NB4 (cell line): ENCODE measurements around the gene TTC13.

Experiments
- DNase-seq: peaks from one replicate; pipeline ENCODE4 v3.0.0; 2010; ENCODE audit warnings: low read depth
- H3K4me3 ChIP-seq: one replicate; pipeline ENCODE4 v1.5.1; 2011; ENCODE audit warnings: mild to moderate bottlenecking, low read depth, low read length, moderate library complexity
- MAX ChIP-seq: IDR thresholded peaks from 2 replicates; pipeline ENCODE4 v1.6.1; 2011; ENCODE audit warnings: low read depth, low read length
- MYC ChIP-seq: IDR thresholded peaks from 2 replicates; pipeline ENCODE4 v1.6.1; 2011; ENCODE audit warnings: low read depth, low read length
- POLR2A ChIP-seq: IDR thresholded peaks from 2 replicates; pipeline ENCODE4 v1.6.1; 2011; ENCODE audit warnings: mild to moderate bottlenecking; ENCODE audit not compliant: insufficient read length; ENCODE audit errors: extremely low read depth
- TF ChIP-seq, protein P1 (sequence below): IDR thresholded peaks from one replicate; pipeline ENCODE4 v1.5.1; 2012; ENCODE audit warnings: low read depth, low read length

Gene TTC13

DNA sequence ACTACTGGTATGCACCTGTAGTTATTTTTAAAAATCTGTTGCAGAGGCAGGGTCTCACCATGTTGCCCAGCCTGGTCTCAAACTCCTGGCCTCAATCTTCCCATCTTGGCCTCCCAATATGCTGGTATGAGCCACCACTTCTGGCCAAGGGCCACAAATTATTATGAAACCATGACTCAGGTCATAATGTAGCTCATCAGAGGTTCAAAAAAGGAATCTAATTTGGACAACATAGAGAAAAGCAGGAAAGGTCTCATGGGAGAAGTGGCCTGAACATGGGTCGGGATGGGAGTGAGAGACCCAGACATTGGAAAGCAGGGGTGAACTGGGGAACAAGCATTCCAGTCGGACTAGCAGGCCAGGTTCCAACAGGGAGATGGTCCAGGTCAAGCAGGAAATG, 65.2 kb downstream of the TTC13 start:
- no peak overlapping the region for H3K4me3 ChIP-seq
- no peak for DNase-seq
- TF ChIP-seq, protein P1, sequence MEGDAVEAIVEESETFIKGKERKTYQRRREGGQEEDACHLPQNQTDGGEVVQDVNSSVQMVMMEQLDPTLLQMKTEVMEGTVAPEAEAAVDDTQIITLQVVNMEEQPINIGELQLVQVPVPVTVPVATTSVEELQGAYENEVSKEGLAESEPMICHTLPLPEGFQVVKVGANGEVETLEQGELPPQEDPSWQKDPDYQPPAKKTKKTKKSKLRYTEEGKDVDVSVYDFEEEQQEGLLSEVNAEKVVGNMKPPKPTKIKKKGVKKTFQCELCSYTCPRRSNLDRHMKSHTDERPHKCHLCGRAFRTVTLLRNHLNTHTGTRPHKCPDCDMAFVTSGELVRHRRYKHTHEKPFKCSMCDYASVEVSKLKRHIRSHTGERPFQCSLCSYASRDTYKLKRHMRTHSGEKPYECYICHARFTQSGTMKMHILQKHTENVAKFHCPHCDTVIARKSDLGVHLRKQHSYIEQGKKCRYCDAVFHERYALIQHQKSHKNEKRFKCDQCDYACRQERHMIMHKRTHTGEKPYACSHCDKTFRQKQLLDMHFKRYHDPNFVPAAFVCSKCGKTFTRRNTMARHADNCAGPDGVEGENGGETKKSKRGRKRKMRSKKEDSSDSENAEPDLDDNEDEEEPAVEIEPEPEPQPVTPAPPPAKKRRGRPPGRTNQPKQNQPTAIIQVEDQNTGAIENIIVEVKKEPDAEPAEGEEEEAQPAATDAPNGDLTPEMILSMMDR, result no peak
- no peak for TF ChIP-seq MAX
- TF ChIP-seq POLR2A, result no peak
- no peak for TF ChIP-seq MYC

- no peak for DNase-seq
- no peak overlapping the region for H3K4me3 ChIP-seq
- TF ChIP-seq, protein P1, result no peak
- TF ChIP-seq MYC, result no peak
- no peak for TF ChIP-seq POLR2A
- TF ChIP-seq MAX, result no peak
Observed at GRCh38 chr1:230910755-230911117, 67.9 kb downstream of the TTC13 start.

GRCh38 chr1:230909974-230910754, 68.5 kb downstream of the TTC13 start:
- no peak for TF ChIP-seq MAX
- TF ChIP-seq MYC, result no peak
- no peak for TF ChIP-seq POLR2A
- TF ChIP-seq, protein P1, result no peak
- H3K4me3 ChIP-seq, result no peak overlapping the region
- DNase-seq, result no peak

DNA sequence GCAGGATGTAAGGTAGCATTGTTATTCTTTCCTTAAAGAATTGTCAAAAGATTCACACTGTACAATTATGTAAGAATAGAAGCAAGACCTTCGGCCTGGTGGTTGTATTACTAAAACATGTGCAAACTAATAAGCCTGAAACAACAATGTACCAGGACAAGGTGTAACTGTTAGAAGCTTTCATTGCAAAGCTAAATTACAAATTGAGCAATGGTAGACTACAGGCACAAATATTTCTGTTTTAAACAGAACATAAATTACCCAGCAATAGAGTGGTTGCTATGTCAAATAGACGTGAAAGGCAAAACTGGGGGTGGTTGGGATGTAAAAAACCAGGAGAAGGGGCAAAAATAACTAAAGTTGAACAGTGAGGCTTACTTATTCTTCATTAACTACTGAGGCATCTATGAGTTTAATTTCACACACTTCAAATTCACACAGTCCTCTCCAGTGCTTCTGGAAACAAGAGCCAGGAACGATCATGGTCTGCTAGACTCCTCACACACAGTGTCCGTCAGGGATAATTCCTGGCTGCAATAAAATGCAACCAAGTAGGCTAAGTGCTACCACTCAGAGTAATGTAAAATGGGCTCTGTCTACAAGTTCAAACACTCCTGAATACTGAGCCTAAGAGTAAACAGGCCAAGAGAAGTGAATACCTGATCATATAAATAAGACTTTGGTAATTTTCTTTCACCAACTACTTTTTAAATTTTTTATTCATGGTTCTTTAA, 71.0 kb downstream of the TTC13 start:
- no peak overlapping the region for H3K4me3 ChIP-seq
- DNase-seq, result no peak
- TF ChIP-seq MAX (no peak), POLR2A (no peak), MYC (no peak)
- TF ChIP-seq, protein P1, result no peak

GRCh38 chr1:230906226-230906625, 72.4 kb downstream of the TTC13 start:
- no peak for DNase-seq
- TF ChIP-seq POLR2A (no peak), MYC (no peak), MAX (no peak)
- TF ChIP-seq, protein P1, result no peak
- H3K4me3 ChIP-seq, result no peak overlapping the region
